CD8-positive, alpha-beta memory T cell (primary cell): ENCODE results near the gene SLC8A1. TPM values are rescaled to one million over a fixed set of nuclear protein-coding genes. Genes with fewer than 3 reads are reported as not detected.

Experiments
- CTCF ChIA-PET: fragments of 350-600 bp; sonication (Branson Sonifier 250); formaldehyde crosslinking; loops from one replicate; lab custom pipeline; 2021; ENCODE audit warnings: antibody characterized with exemption; lab: Charles Lee
- POLR2A ChIA-PET: fragments of 350-600 bp; sonication (Branson Sonifier 250); formaldehyde crosslinking; loops from one replicate; lab custom pipeline; 2021; ENCODE audit warnings: antibody characterized with exemption; lab: Charles Lee
- DNase-seq, 5 donors: peaks; one replicate each; pipeline versions ENCODE4 v3.0.0 to v3.0.0-alpha.2; 2020 to 2022; ENCODE audit warnings: mixed read lengths in 1 of 5
- H3K27ac ChIP-seq: one replicate; pipeline ENCODE4 v1.7.0; 2013; ENCODE audit warnings: low read depth, mild to moderate bottlenecking, low read length, moderate library complexity
- H3K27me3 ChIP-seq: 2 replicates; pipeline ENCODE4 v1.7.0; 2013; ENCODE audit warnings: low read length, mild to moderate bottlenecking; ENCODE audit not compliant: insufficient read depth, poor library complexity, severe bottlenecking
- H3K36me3 ChIP-seq: 2 replicates; pipeline ENCODE4 v1.7.0; 2013; ENCODE audit warnings: mild to moderate bottlenecking, low read length, moderate library complexity; ENCODE audit not compliant: insufficient read depth
- H3K4me1 ChIP-seq: 2 replicates; pipeline ENCODE4 v1.7.0; 2013; ENCODE audit warnings: mild to moderate bottlenecking, low read length, moderate library complexity; ENCODE audit not compliant: insufficient read depth
- H3K4me3 ChIP-seq: 2 replicates; pipeline ENCODE4 v1.7.0; 2013; ENCODE audit warnings: mild to moderate bottlenecking, low read length
- H3K9me3 ChIP-seq: 2 replicates; pipeline ENCODE4 v1.7.0; 2013; ENCODE audit warnings: mild to moderate bottlenecking, low read length
- H3K27ac Mint-ChIP-seq, 8 donors: one replicate each; pipeline ENCODE4 v1.8.0; 2020 to 2021; ENCODE audit warnings: mixed read lengths in 8 of 8, mild to moderate bottlenecking in 6 of 8, inconsistent platforms in 3 of 8, moderate library complexity in 3 of 8
- H3K27me3 Mint-ChIP-seq, 2 donors: one replicate each; pipeline ENCODE4 v1.8.0; 2020 to 2021; ENCODE audit warnings: mixed read lengths in 2 of 2, mild to moderate bottlenecking in 1 of 2, moderate library complexity in 1 of 2
- H3K36me3 Mint-ChIP-seq, 3 donors: one replicate each; pipeline ENCODE4 v1.8.0; 2020 to 2021; ENCODE audit warnings: mixed read lengths in 3 of 3, inconsistent platforms in 1 of 3, mild to moderate bottlenecking in 1 of 3
- H3K4me1 Mint-ChIP-seq, 3 donors: one replicate each; pipeline ENCODE4 v1.8.0; 2020 to 2021; ENCODE audit warnings: mixed read lengths in 3 of 3, inconsistent platforms in 1 of 3, mild to moderate bottlenecking in 1 of 3
- H3K4me3 Mint-ChIP-seq, 7 donors: one replicate each; pipeline ENCODE4 v1.8.0; 2020 to 2021; ENCODE audit warnings: mixed read lengths in 7 of 7, mild to moderate bottlenecking in 6 of 7, moderate library complexity in 4 of 7, inconsistent platforms in 2 of 7
- H3K9me3 Mint-ChIP-seq, 5 donors: one replicate each; pipeline ENCODE4 v1.8.0; 2020 to 2022; ENCODE audit warnings: mixed read lengths in 5 of 5, mild to moderate bottlenecking in 3 of 5, moderate library complexity in 2 of 5, inconsistent platforms in 1 of 5
- polyA plus RNA-seq: library from polyadenylated mRNA; unstranded; fragments of 300-500 nt; fragmentation: Illumina TruSeq; gene quantifications from one replicate; pipeline ENCODE4 v1.2.3, GENCODE V29; 2021
- total RNA-seq, 2 experiments: library from RNA; stranded (reverse); gene quantifications; one replicate each; pipeline ENCODE4 v1.2.3, GENCODE V29; 2021

The SLC8A1 gene
- total RNA-seq (under 1 TPM; 0.15 to 0.22 TPM), polyA plus RNA-seq (not detected)

- Histone ChIP-seq H3K9me3 (no peaks in the 10 kb centered on the region), H3K27ac (no peak within 1 kb of the TSS), H3K36me3 (no peaks in the 10 kb centered on the region), H3K4me1 (no peaks in the 10 kb centered on the region), H3K4me3 (no peak within 1 kb of the TSS), H3K27me3 (no peaks in the 10 kb centered on the region)
- Mint-ChIP-seq H3K27ac (no peak within 1 kb of the TSS), H3K4me1 (peaks cover 4 to 14% (median 8%) of the 10 kb centered on the region in 3 donors), H3K27me3 (peaks cover 18 to 30% of the 10 kb centered on the region in 2 donors), H3K36me3 (peaks cover 0 to 2% (median 0%) of the 10 kb centered on the region in 3 donors), H3K9me3 (peaks cover 0 to 18% (median 6%) of the 10 kb centered on the region in 5 donors), H3K4me3 (peak within 1 kb of the TSS in 6 of 7 donors; percentile 6 to 76 (median 52))
- CTCF ChIA-PET = no interaction called here
- no peak for DNase-seq
- POLR2A ChIA-PET = no interaction called here
Measured at GRCh38 chr2:40451918-40452605, at the start of gene SLC8A1. SLC8A1 (minus strand) TSS chr2:40452090.

GRCh38 chr2:40499437-40499836 is 47.5 kb upstream of the SLC8A1 start:
- Mint-ChIP-seq H3K27ac (no peak overlapping the region), H3K36me3 (no peaks in the 10 kb centered on the region), H3K9me3 (peaks cover 0 to 7% (median 0%) of the 10 kb centered on the region in 5 donors), H3K4me3 (no peak overlapping the region), H3K4me1 (no peaks in the 10 kb centered on the region), H3K27me3 (no peaks in the 10 kb centered on the region)
- Histone ChIP-seq H3K4me1 (no peaks in the 10 kb centered on the region), H3K27me3 (no peaks in the 10 kb centered on the region), H3K4me3 (no peak overlapping the region), H3K9me3 (no peaks in the 10 kb centered on the region), H3K36me3 (no peaks in the 10 kb centered on the region), H3K27ac (no peak overlapping the region)
- ChIA-PET CTCF (no interaction called here), POLR2A (no interaction called here)
- no peak for DNase-seq

GRCh38 chr2:40497251-40497859 is 45.5 kb upstream of the SLC8A1 start:
- Histone ChIP-seq H3K27me3 (no peaks in the 10 kb centered on the region), H3K9me3 (no peaks in the 10 kb centered on the region), H3K36me3 (no peaks in the 10 kb centered on the region), H3K4me1 (no peaks in the 10 kb centered on the region), H3K27ac (no peak overlapping the region), H3K4me3 (no peak overlapping the region)
- no peak overlapping the region for H3K4me3 Mint-ChIP-seq
- H3K4me1 Mint-ChIP-seq = no peaks in the 10 kb centered on the region
- ChIA-PET POLR2A (no interaction called here), CTCF (no interaction called here)
- H3K36me3 Mint-ChIP-seq = no peaks in the 10 kb centered on the region
- H3K27ac Mint-ChIP-seq = no peak overlapping the region
- DNase-seq = no peak
- peaks cover 0 to 11% (median 2%) of the 10 kb centered on the region in 5 donors for H3K9me3 Mint-ChIP-seq
- no peaks in the 10 kb centered on the region for H3K27me3 Mint-ChIP-seq

GRCh38 chr2:40489678-40489960 is 37.7 kb upstream of the SLC8A1 start:
- Histone ChIP-seq H3K4me1 (no peaks in the 10 kb centered on the region), H3K9me3 (no peaks in the 10 kb centered on the region), H3K36me3 (no peaks in the 10 kb centered on the region), H3K27me3 (no peaks in the 10 kb centered on the region), H3K4me3 (peak overlapping the region; percentile 20), H3K27ac (no peak overlapping the region)
- Mint-ChIP-seq H3K4me1 (peaks cover 8 to 17% (median 10%) of the 10 kb centered on the region in 3 donors), H3K27ac (peak overlapping the region in 2 of 8 donors; percentile 58 to 68), H3K9me3 (peaks cover 0 to 8% (median 2%) of the 10 kb centered on the region in 5 donors), H3K36me3 (no peaks in the 10 kb centered on the region), H3K4me3 (peak overlapping the region; percentile 38 to 74 (median 59)), H3K27me3 (no peaks in the 10 kb centered on the region)
- DNase-seq = no peak
- ChIA-PET POLR2A (no interaction called here), CTCF (no interaction called here)

GRCh38 chr2:40488927-40489677 is 37.2 kb upstream of the SLC8A1 start:
- Histone ChIP-seq H3K27me3 (no peaks in the 10 kb centered on the region), H3K36me3 (no peaks in the 10 kb centered on the region), H3K4me3 (peak overlapping the region; percentile 20), H3K4me1 (no peaks in the 10 kb centered on the region), H3K9me3 (no peaks in the 10 kb centered on the region), H3K27ac (no peak overlapping the region)
- peaks cover 0 to 8% (median 2%) of the 10 kb centered on the region in 5 donors for H3K9me3 Mint-ChIP-seq
- peak overlapping the region in 4 of 8 donors; percentile 20 to 68 (median 46) for H3K27ac Mint-ChIP-seq
- POLR2A ChIA-PET = no interaction called here
- H3K4me3 Mint-ChIP-seq = peak overlapping the region; percentile 38 to 74 (median 59)
- H3K36me3 Mint-ChIP-seq = no peaks in the 10 kb centered on the region
- DNase-seq = no peak
- no peaks in the 10 kb centered on the region for H3K27me3 Mint-ChIP-seq
- H3K4me1 Mint-ChIP-seq = peaks cover 8 to 17% (median 10%) of the 10 kb centered on the region in 3 donors
- CTCF ChIA-PET = no interaction called here

GRCh38 chr2:40488101-40488601 is 36.3 kb upstream of the SLC8A1 start:
- H3K36me3 Mint-ChIP-seq = no peaks in the 10 kb centered on the region
- Histone ChIP-seq H3K4me3 (no peak overlapping the region), H3K9me3 (no peaks in the 10 kb centered on the region), H3K27me3 (no peaks in the 10 kb centered on the region), H3K36me3 (no peaks in the 10 kb centered on the region), H3K4me1 (no peaks in the 10 kb centered on the region), H3K27ac (no peak overlapping the region)
- no peak for DNase-seq
- H3K27me3 Mint-ChIP-seq = no peaks in the 10 kb centered on the region
- H3K4me3 Mint-ChIP-seq = no peak overlapping the region
- ChIA-PET CTCF (interaction anchor here (0.6 kb wide), 1 partner anchor 12 kb away, joined by 3 read pairs; no protein-coding TSS in a partner anchor), POLR2A (no interaction called here)
- peaks cover 8 to 17% (median 10%) of the 10 kb centered on the region in 3 donors for H3K4me1 Mint-ChIP-seq
- peaks cover 0 to 11% (median 1%) of the 10 kb centered on the region in 5 donors for H3K9me3 Mint-ChIP-seq
- H3K27ac Mint-ChIP-seq = no peak overlapping the region

- ChIA-PET CTCF (interaction anchor here (0.6 kb wide), 1 partner anchor 12 kb away, joined by 3 read pairs; no protein-coding TSS in a partner anchor), POLR2A (no interaction called here)
- Mint-ChIP-seq H3K9me3 (peaks cover 0 to 11% (median 2%) of the 10 kb centered on the region in 5 donors), H3K36me3 (no peaks in the 10 kb centered on the region), H3K4me3 (peak overlapping the region in 1 of 7 donors; percentile 66), H3K4me1 (peaks cover 8 to 17% (median 10%) of the 10 kb centered on the region in 3 donors), H3K27me3 (no peaks in the 10 kb centered on the region), H3K27ac (no peak overlapping the region)
- Histone ChIP-seq H3K27ac (no peak overlapping the region), H3K9me3 (no peaks in the 10 kb centered on the region), H3K4me1 (no peaks in the 10 kb centered on the region), H3K36me3 (no peaks in the 10 kb centered on the region), H3K27me3 (no peaks in the 10 kb centered on the region), H3K4me3 (no peak overlapping the region)
- DNase-seq = no peak
Measured at GRCh38 chr2:40487602-40488001, 35.7 kb upstream of the SLC8A1 start.
